ENCODE data around the gene UQCR10. TPM values are rescaled to one million over a fixed set of nuclear protein-coding genes. Genes with fewer than 3 reads are reported as not detected.

Gene UQCR10
- total and polyA plus RNA-seq, 11 donors, result 244 to 1,063 (median 321) TPM

DNA sequence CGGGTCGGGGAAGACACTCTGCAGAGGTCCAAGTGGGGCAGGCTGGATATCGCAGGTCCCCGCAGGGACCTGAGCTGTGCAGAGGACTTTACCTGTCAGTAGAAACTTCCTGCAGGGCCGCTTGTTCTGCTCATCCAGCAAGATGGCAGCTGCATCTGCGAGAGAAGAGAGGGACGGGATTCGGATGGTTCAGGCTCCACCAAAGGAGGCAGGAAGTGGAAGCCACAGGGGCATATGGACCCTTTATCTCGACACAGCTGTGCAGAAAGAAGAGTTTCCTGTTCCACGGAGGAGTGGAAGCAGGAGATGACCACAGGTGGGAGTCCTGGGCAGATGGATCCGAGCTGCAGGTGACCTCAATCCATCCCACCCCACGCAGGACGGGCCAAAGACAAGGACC is 24.8 kb upstream of the UQCR10 start:
- ATAC-seq (no peak), DNase-seq (peak in 1 of 5 donors; percentile 14)
- no peaks in the 10 kb centered on the region for H3K27me3 ChIP-seq
- no peak overlapping the region for H3K27ac ChIP-seq
- H3K9me3 ChIP-seq, result no peaks in the 10 kb centered on the region
- intact Hi-C loops (cut with DNase I), result no loop called here
- TF ChIP-seq, protein P1, sequence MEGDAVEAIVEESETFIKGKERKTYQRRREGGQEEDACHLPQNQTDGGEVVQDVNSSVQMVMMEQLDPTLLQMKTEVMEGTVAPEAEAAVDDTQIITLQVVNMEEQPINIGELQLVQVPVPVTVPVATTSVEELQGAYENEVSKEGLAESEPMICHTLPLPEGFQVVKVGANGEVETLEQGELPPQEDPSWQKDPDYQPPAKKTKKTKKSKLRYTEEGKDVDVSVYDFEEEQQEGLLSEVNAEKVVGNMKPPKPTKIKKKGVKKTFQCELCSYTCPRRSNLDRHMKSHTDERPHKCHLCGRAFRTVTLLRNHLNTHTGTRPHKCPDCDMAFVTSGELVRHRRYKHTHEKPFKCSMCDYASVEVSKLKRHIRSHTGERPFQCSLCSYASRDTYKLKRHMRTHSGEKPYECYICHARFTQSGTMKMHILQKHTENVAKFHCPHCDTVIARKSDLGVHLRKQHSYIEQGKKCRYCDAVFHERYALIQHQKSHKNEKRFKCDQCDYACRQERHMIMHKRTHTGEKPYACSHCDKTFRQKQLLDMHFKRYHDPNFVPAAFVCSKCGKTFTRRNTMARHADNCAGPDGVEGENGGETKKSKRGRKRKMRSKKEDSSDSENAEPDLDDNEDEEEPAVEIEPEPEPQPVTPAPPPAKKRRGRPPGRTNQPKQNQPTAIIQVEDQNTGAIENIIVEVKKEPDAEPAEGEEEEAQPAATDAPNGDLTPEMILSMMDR (IDR thresholded peaks at IDR 0.05), result no peak
- no peak for TF ChIP-seq POLR2A (IDR thresholded peaks at IDR 0.05)
- H3K4me1 ChIP-seq, result no peaks in the 10 kb centered on the region
- no peak overlapping the region for H3K4me3 ChIP-seq
- peaks cover 0 to 76% (median 48%) of the 10 kb centered on the region in 9 donors for H3K36me3 ChIP-seq
- whole genome bisulfite sequencing, 4 donors, result 78 to 83% (median 80%) methylated on average over 13 of the region's 13 CpGs

DNA sequence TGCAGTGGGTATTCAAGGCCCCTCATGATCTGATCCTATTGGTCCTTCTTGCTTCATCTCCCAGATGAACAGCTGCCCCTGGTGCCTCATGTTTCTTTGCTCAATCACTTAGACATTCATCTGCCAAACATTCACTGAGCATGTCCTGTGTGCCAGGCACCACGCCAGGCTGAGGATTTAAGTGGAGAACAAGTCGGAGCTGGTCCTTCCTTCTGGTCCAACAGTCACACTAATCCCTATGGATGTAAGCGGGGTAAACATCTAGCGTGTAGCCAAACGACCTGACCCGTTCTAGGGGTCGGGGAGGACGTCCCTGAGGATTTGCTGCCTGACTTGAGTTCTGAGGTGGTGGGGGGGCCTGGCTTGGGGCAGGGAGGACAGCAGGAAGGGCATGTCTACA is 22.3 kb upstream of the UQCR10 start:
- no peak overlapping the region for H3K27ac ChIP-seq
- no peak overlapping the region for H3K4me3 ChIP-seq
- H3K9me3 ChIP-seq, result no peaks in the 10 kb centered on the region
- 68 to 83% (median 76%) methylated on average over 8 of the region's 8 CpGs for WGBS, 4 donors
- H3K27me3 ChIP-seq, result no peaks in the 10 kb centered on the region
- TF ChIP-seq POLR2A (IDR thresholded peaks at IDR 0.05), result no peak
- TF ChIP-seq, protein P1 (IDR thresholded peaks at IDR 0.05), result no peak
- H3K36me3 ChIP-seq, result peaks cover 0 to 74% (median 50%) of the 10 kb centered on the region in 9 donors
- DNase-seq (peak in 1 of 5 donors; percentile 22), ATAC-seq (peak in 1 of 4 donors; percentile 9)
- H3K4me1 ChIP-seq, result no peaks in the 10 kb centered on the region
- intact Hi-C loops (cut with DNase I), result no loop called here

- no peak overlapping the region for H3K27ac ChIP-seq
- H3K9me3 ChIP-seq, result no peaks in the 10 kb centered on the region
- no peak overlapping the region for H3K4me3 ChIP-seq
- no peaks in the 10 kb centered on the region for H3K27me3 ChIP-seq
- DNase-seq, result peak in 1 of 5 donors; percentile 25
- no peak for ATAC-seq
- TF ChIP-seq, protein P1 (IDR thresholded peaks at IDR 0.05), result no peak
- TF ChIP-seq POLR2A (IDR thresholded peaks at IDR 0.05), result no peak
- H3K4me1 ChIP-seq, result peaks cover 0 to 13% (median 0%) of the 10 kb centered on the region in 12 donors
- peaks cover 0 to 55% (median 33%) of the 10 kb centered on the region in 9 donors for H3K36me3 ChIP-seq
- 81 to 96% (median 95%) methylated on average over 6 to 7 of the region's 7 CpGs for WGBS, 4 donors
- intact Hi-C loops (cut with DNase I), result no loop called here
These were observed 19.3 kb upstream of the UQCR10 start for GRCh38 chr22:29747832-29748231.

GRCh38 chr22:29748248-29748893 is 18.8 kb upstream of the UQCR10 start:
- Histone ChIP-seq H3K4me3 (no peak overlapping the region), H3K4me1 (peaks cover 0 to 13% (median 0%) of the 10 kb centered on the region in 12 donors), H3K36me3 (peaks cover 0 to 55% (median 32%) of the 10 kb centered on the region in 9 donors), H3K27me3 (no peaks in the 10 kb centered on the region), H3K9me3 (no peaks in the 10 kb centered on the region), H3K27ac (no peak overlapping the region)
- DNase-seq (no peak), ATAC-seq (no peak)
- intact Hi-C loops (cut with DNase I), result no loop called here
- WGBS, 4 donors, result 93 to 98% (median 94%) methylated on average over 6 to 9 of the region's 9 CpGs
- no peak for TF ChIP-seq POLR2A (IDR thresholded peaks at IDR 0.05)
- TF ChIP-seq, protein P1 (IDR thresholded peaks at IDR 0.05), result no peak

Measured in heart left ventricle (tissue), 16 donors.